NCI-H748 (cell line): Measurements from ENCODE around the gene ZFR2.

Experiments
- DNase-seq: peaks from one replicate; lab custom pipeline; 2025; ENCODE audit not compliant: unreplicated experiment; lab: John Stamatoyannopoulos, UW

The ZFR2 gene

GRCh38 chr19:3792114-3792513 is 76.7 kb downstream of the ZFR2 start:
- no peak for DNase-seq

DNA sequence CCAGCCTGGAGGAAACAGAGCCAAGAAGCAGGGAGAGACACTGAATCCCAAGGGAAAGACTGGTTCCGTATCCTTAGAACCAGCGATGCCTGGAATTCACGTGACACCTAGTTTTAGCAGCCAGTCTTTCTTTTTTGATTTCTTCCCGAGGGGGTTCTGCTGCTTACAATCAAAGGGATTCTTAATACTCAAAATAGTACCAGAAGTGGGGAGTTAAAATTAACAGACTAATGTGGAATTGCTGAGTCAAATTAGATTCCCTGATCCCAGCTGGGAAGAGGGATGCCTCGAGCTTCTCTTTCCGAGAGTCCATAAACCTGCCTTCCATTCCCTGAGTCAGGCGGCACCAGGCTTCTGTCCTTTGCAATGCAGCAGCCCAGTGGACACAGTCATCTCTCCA is 77.9 kb downstream of the ZFR2 start:
- no peak for DNase-seq

GRCh38 chr19:3790209-3790734 is 78.6 kb downstream of the ZFR2 start:
- no peak for DNase-seq

DNA sequence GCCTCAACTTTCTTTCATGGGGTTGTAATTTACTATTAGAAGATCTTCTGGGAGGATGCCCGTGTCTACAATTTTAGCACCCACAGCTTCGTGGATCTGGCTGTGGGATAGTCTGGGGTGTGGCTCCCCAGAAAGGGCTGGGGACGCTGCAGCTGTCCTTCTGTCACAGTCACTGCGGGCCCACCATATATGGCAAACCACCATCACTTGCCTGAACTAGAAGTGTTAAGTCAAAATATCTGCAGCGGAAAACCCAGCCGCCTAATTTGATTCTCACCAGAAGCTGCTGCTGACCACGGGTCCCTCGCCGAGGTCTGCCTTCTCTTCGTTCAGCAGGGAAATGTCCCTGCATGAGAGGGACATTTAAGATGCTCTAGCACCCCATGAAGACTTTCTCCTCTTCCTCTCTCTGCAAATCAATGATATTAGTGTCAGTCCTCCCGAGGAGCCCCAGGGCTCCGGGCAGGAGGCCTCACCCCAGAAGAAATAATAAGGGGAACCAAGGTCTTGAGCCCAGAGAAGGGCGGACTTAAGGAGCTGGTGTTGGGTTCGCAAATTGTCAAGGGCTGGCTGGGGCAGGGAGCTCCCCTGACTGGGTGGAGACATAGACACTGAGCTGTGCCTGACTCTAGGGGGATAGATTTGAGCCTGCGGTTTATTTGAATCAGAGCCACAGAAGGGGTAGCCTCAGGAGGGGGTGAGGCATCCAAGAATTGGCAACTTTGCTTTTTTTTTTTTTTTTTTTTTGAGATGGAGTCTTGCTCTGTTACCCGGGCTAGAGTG is 79.7 kb downstream of the ZFR2 start:
- DNase-seq, result no peak

- peak; percentile 15 for DNase-seq
These were observed 82.7 kb downstream of the ZFR2 start, which contains the start of gene MATK for GRCh38 chr19:3785938-3786824. Gene MATK (minus strand): TSS chr19:3786381. CDS start chr19:3785135, 1,246 bp downstream.

DNA sequence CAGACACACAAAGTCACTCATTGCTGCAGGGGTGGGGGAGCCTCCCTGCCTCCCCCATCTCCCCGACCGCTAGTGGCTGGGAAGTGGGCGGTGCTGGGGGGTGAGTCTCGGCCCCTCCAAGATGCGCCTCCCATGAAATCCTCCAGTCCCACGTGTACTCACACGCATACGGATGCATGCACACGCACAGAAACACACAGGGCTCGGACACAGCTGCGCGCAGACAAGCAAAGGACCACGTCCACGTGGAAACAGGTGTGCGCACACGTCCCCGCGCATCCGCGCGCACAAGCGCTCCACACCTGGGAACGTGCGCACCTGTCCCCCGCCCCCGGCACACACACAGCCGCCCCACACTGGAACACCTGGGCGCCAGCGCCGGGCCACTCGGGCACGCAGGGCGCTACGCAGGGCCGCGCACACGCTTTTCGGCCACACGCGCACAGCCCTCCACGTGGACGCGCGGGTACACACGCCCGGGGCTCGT is 83.3 kb downstream of the ZFR2 start:
- DNase-seq, result peak; percentile 33

GRCh38 chr19:3784607-3785450 is 84.0 kb downstream of the ZFR2 start:
- no peak for DNase-seq

DNA sequence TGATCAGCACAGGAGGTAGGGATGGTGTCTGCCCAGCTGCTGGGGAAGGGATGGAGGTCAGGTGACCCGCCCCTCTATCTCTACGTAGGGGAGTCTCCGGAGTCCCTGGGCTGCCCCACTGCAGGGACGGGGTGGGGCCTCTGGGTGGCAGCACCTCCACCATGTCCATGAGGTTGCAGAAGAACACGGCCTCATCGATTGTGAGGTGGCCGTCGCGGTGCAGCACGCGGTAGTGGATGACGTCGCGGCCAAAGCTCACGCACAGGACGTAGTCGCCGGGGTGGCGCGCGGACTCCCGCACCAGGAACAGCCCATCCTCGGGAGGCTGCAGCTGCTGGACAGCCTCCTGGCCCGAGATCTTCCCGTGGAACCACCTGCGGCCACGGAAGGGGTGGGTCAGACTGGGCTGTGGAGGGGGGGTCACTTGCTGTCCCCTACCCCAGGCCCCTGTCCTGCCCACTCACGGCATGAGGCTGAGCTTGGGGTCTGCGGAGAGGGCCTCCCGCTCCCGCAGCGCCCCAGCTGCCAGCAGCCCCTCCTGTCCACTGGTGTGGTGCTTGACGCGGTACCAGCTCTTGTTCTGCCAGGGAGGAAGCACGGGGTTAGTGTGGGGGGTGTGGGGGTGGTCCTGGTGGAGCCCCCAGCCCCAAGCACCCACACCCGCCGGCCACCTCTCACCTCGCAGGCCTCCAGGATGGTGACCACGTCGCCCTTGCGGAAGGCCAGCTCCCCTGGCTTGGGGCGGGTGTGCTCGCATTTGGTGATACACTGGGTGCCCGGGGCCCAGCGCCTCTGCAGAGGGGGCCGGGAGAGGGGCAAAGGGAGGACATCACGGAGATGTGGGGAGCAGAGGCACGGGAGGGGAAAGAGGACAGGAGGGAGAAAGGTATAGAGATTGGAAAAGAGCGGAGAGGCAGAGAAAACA is 84.9 kb downstream of the ZFR2 start:
- DNase-seq, result peak; percentile 42

GRCh38 chr19:3782903-3783302 is 85.9 kb downstream of the ZFR2 start:
- DNase-seq, result no peak

- no peak for DNase-seq
These were observed 86.5 kb downstream of the ZFR2 start for GRCh38 chr19:3782330-3782729.

- no peak for DNase-seq
These were observed 87.2 kb downstream of the ZFR2 start for GRCh38 chr19:3781603-3782002.

DNA sequence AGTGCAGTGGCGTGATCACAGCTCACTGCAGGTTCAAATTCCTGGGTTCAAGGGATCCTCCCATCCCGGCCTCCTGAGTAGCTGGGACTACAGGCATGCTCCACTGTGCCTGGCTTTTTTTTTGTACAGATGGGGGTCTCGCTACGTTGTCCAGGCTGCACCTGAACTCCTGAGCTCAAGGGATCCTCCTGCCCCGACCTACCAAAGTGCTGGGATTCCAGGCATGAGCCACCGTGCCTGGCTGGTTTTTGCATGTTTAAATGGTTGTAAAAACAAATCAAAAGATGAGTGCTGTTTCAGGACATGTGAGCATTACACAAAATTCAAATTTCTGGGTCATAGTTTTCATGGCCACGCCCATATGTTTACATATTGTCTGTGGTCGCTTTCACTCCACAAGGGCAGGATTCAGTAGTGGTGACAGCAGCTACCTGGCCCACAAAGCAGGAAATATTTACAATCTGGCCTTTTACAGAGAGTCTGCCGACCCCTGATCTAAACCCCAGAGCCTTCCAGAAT is 88.0 kb downstream of the ZFR2 start:
- no peak for DNase-seq

DNA sequence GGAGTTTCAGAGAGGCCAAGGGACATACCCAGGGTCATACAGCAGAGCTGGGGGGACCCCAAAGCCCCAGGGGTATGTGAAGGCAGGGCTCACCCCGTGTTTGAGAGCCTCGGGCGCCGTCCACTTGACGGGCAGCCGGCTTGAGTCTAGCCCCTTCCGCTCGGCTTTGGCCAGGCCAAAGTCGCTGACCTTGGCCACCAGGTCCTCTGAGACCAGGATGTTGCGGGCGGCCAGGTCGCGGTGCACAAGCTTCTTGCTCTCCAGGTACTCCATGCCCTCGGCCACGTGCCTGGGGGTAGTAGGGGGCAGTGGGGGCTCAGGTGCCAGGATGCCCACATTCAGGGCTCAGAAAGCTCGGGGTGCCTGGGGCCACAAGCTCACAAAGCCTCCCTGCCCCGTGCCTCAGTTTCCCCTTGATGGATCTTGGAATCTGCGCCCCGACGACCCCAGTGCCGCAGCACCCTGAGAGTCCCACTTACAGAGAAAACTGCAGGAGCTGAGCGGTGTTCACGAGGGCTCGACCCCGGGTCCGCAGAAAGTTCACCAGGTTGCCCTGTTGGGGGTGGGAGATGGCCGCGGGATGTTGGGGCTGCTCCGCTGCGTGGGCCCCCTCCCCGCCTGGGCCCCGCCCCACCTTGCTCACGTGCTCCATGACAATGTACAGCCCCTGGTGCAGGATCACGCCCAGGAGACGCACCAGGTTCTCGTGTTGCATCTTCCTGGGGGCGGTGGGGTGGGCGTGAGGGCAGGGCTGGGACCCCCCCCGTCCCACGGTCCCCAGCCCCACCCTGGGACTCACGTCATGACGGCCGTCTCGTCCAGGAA is 89.7 kb downstream of the ZFR2 start:
- DNase-seq, result no peak

DNA sequence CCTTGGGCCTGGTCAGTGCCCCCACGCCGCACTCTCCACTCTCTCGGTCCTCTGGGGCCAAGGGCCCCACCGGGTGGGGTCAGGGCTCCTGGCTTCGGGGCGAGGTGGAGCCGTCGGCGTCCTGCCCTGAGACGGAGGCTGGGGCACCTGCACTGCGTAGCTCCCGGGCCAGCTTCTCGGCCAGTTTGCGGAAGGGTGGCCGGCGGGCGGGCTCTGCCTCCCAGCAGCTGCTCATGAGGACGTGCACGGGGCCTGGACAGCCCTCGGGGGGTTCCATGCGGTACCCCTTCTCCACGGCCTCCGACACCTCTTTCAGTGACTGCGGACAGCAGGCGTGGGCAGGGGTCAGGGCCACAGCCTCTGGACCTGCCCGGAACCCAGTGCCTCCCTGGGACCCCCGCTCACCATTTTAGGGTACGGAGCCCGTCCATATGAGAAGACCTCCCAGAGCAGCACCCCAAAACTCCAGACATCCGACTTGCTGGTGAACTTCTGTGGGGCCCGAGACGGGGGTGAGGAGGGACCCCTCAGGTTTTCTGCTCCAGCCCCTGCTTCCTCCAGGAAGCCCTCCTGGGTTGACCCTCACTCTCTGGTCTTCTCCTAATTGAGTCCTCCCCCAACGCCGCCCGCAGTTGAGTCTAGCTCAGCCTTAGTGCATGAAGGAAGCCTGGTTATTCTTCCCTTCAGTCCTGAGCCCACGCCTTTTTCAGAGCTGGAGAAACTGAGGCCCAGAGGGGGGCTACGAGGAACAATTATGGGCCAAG is 90.6 kb downstream of the ZFR2 start:
- DNase-seq, result no peak

DNA sequence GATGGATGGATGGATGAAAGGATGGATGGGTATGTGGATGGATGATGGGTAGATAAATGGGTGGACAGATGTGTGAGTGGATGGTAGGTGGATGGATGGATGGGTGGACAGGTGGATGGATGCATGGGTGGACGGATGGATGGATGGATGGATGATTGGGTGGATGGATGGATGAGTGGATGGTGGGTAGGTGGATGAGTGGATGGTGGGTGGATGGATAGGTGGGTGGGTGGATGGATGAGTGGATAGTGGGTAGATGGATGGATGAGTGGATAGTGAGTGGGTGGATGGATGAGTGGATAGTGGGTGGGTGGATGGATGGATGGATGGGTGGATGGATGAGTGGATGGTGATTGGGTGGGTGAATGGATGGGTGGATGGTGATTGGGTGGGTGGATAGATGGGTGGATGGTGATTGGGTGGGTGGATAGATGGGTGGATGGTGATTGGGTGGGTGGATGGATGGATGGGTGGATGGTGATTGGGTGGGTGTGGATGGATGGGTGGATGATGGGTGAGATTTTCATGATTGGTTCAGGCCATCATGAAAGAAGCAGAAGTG is 92.3 kb downstream of the ZFR2 start:
- no peak for DNase-seq

DNA sequence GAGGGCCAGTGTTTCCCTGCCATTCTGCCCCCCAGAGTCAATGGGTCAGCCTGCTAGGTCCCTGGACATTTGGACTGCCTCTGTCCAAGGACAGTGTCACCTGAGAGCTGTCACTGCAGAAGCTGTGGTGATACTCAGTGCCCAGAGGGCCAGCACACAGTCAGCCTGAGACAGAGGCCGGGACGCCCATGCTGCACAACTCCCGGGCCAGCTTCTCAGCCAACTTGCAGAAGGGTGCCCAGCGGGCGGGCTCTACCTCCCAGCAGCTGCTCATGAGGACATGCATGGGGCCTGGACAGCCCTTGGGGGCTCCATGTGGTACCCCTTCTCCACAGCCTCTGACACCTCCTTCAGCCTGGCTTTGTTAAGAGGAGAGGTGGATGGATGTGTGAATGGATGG is 93.0 kb downstream of the ZFR2 start:
- no peak for DNase-seq

DNA sequence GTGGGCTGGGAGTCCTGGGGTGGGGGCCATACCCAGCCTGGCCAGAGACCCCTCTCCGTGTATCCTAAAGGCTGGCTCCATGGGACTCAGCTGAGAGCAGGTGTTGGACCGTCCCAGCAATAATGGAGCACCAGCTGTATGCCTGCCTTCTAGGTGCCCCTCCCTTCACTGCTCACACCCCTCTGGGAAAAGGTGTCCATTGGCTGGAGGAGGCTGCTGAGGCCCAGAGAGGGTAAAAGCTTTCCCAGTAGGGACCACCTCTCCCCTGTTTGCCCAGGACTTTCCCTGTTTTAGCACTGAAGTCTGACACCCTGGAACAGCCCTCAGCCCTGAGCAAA is 93.5 kb downstream of the ZFR2 start:
- no peak for DNase-seq
